HG03097 (cell line): ENCODE measurements around the gene CEP20.
A peak's percentile ranks its signal among the peaks of the same experiment; 100 is the strongest.
"Not testable (repeated sequence)": the region's sequence is repeated elsewhere in the genome, so short reads cannot be mapped to it uniquely, and the experiment has no call there.

ENCODE experiments used
- ATAC-seq: cut with Tn5 transposase; IDR thresholded peaks from one replicate; pipeline ENCODE4 v1.9.1; 2021; ENCODE audit not compliant: unreplicated experiment, low FRiP score

The CEP20 gene, protein sequence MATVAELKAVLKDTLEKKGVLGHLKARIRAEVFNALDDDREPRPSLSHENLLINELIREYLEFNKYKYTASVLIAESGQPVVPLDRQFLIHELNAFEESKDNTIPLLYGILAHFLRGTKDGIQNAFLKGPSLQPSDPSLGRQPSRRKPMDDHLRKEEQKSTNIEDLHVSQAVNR

DNA sequence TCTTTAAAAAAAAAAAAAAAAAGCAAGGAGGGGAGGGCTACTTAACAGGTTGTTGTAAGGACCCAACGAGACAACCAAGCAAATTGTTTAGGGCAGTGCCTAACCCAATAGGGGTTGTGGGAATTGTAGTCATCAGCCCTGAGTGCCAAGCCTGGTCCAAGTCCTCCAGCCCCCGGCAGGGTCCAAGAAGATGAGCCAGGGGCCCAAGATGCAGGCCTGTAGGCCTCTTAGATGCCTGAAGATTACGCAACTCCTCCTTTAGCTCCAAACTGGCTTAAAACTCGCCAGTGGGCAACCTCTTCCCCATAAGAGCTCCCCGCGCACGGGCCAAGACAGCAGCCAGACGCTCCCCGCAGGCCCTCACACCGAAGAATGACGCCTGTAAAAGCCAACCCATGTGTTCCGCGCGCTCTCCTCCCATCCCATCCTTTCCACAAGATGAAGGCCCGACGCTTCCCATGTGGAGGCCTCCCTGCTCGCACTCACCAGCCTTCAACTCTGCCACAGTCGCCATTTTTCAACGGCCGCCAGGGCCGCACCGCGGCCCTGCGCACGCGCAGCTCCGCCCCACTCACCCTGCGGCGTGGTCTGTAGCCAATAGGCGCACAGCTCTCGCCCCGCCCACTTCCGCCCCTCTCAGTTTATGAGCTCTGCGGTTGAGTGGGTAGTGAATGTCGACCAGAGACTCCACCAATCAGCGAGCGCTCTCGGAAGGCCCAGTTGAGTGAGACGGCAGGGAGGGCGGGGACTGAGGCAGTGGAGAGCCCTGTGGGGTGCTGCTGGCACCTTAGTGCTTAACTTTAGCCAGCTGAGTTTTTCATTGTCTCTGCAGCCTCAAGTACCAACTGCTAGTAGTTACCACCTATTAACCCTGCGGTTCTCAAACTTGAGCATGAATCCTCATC, at the start of gene CEP20:
TSS of gene CEP20 (minus strand) at position 532 of the 905 bp plus-strand sequence. CDS start at position 514, 18 bp downstream.
- peak; percentile 94 for ATAC-seq

DNA sequence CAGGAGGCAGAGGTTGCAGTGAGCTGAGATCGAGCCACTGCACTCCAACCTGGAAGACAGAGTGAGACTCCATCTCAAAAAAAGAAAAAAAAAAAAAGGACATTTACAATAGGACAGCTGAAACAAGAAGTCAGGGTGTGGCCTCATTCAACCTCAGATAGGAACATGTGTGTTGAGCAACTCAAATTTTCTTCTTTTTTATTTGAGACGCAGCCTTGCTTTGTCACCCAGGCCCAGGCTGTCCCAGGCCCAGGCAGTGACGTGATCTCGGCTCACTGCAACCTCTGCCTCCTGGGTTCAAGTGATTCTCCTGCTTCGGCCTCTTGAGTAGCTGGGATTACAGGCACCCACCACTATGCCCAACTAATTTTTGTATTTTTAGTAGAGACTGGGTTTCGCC, 48.4 kb upstream of the CEP20 start:
- ATAC-seq = not testable (repeated sequence)

DNA sequence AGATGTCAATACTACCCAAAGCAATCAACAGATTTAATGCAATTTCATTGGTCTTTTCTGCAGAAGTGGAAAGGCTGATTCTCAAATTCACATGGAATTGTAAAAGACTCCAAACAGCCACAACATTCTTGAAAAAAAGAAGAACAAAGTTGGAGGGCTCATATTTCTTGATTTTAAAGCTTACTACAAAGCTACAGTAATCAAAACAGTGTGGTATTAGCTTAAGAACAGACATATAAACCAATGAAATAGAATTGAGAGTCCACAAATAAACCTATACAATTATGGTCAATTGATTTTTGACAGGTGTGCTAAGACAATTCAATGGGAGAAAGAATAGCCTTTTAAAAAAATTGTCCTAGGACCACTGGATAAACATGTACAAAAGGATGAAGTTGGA, 46.6 kb upstream of the CEP20 start:
- ATAC-seq = no peak

DNA sequence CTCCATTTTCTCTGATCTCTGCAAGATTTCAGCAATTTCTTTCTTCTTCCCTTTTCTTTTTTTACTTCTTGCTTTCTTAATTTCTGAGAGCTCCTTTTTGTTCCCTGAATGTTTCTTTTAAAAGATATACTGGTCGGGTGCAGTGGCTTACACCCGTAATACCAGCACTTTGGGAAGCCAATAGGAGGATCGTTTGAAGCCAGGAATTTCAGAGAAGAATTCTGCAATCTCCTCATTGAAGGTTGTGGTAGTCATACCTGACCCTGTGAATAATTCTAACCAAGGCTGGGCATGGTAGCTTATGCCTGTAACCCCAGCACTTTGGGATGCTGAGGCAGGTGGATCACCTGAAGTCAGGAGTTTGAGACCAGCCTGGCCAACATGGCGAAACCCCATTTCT, 45.4 kb upstream of the CEP20 start:
- ATAC-seq = no peak

DNA sequence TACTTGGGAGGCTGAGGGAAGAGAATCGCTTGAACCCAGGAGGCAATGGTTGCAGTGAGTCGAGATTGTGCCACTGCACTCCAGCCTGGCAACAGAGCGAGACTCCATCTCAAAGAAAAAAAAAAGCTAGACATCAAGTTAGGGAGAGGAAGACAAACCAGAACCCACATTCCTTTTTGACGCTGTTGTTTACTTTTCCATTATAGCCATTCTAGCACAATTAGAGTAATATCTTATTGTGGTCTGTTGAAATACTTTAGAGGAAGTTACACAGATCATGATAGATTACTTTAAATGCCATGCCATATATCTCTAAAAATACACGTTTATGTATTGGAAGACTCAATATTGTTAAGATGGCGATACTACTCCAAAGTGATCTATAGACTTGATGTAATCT, 44.5 kb upstream of the CEP20 start:
- no peak for ATAC-seq

DNA sequence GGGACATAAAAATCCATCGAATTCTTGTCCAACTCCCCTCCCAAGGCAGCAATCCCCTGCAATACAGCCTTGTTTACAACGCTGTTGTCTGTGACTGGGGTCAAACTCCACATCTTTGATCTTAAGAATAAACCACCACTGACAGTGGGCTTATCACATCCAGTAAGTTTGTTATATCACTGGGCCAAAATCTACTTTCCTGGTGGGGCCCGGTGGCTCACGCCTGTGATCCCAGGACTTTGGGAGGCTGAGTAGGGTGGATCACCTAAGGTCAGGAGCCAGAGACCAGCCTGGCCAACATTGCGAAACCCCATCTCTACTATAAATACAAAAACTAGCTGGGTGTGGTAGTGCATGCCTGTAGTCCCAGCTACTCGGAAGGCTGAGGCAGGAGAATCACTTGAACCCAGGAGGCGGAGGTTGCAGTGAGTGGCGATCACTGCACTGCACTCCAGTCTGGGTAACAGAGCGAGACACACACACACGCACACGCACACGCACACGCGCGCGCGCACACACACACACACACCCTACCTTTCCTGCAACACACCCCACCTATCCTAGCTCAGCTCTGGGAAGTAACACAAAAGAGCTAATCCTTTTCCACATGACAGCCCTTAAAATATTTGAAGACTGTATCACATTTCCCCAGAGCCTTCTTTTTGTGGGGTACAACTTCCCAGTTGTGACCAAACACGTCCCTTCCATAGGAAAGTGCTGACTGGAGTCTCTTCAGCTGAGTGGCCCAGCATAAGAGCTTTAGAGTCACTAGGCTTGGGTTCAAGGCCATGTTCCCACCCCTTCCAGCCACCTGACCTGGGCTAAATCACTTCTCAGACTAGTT, 40.1 kb upstream of the CEP20 start:
- no peak for ATAC-seq

DNA sequence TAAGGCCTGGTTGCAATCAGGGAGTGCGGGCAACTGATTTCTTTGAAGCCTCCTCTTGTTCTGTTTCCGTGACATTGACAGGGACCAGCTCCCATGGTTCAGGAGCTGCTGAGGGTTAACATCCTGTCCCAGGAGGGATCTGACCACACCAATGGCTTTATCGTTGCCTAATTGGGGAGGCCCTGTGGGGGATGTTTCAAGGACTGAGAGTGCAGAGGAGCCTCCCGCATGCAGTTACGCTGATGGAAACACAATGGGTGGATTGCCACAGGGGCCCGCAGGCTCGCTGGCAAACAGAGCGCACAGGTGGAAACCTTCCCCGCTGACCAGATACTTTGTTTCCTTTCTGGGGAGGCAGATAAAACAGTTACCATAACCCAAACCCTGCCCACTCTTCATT, 37.2 kb upstream of the CEP20 start:
- ATAC-seq = no peak

DNA sequence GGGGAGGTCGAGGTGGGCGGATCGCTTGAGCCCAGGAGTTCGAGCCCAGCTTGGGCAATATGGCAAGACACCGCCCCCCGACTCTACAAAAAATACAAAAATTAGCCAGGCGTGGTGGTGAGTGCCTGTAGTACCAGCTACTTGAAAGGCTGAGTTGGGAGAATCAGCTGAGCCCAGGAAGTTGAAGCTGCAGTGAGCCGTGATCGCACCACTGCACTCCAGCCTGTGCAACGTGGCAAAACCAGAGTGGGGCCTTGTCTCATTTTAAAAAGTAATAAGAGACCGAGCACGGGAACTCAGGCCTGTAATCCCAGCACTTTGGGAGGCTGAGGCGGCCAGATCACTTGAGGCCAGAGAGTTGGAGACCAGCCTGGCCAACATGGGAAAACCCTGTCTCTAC, 36.6 kb upstream of the CEP20 start:
- ATAC-seq = no peak

DNA sequence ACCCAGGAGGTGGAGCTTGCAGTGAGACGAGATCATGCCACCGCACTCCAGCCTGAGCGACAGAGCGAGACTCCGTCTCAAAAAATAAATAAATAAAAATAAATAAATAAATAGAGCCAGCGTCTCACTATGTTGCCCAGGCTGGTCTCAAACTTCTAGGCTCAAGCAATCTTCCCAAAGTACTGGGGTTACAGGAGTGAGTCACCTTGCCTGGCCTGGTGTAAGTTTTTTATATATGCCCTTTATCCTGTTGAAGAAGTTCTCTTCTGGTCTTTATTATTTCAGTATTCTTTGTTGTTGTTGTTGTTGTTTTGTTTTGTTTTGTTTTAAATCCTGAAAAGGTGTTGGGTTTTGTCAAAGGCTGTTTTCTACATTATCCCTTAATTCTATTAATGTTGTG, 30.9 kb upstream of the CEP20 start:
- no peak for ATAC-seq

DNA sequence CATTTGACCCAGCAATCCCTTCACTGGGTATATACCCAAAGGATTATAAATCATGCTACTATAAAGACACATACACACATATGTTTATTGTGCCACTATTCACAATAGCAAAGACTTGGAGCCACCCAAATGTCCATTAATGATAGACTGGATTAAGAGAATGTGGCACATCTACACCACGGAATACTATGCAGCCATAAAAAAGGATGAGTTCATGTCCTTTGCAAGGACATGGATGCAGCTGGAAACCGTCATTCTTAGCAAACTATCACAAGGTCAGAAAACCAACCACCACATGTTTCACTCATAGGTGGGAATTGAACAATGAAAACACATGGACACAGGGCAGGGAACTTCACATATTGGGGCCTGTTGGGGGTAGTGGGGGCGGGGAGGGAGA, 29.9 kb upstream of the CEP20 start:
- not testable (repeated sequence) for ATAC-seq

DNA sequence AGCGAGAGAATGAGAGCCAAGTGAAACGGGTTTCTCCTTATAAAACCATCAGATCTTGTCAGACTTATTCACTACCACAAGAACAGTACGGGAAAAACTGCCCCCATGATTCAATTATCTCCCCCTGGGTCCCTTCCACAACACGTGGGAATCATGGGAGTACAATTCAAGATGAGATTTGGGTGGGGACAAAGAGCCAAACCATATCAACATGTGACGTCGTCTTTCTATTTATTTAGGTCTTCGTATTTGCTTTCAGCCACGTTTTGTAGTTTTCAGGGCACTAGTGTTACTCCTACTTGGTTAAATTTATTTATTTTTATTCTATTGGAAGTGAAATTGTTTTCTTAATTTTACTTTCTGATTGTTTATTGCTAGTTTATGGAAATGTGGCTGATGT, 27.9 kb upstream of the CEP20 start:
- ATAC-seq = no peak

DNA sequence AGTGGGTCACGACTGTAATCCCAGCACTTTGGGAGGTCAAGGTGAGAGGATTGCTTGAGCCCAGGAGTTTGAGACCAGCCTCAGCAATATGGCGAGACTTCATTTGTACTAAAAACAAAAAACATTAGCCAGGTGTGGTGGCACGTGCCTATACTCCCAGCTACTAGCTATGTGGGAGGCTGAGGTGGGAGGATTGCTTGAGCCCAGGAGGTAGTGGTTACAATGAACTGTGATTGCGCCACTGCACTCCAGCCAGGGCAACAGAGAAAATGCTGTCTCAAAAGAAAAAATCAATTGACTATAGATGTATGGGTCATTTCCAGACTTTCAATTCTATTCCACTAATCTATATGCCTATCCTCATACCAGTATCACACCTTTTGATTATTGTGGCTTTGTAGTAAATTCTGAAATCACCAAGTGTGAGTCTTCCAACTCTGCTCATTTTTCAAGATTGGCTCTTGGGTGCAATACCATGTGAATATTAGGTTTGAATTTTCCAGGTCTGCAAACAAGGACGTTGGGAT, 27.2 kb upstream of the CEP20 start:
- no peak for ATAC-seq

DNA sequence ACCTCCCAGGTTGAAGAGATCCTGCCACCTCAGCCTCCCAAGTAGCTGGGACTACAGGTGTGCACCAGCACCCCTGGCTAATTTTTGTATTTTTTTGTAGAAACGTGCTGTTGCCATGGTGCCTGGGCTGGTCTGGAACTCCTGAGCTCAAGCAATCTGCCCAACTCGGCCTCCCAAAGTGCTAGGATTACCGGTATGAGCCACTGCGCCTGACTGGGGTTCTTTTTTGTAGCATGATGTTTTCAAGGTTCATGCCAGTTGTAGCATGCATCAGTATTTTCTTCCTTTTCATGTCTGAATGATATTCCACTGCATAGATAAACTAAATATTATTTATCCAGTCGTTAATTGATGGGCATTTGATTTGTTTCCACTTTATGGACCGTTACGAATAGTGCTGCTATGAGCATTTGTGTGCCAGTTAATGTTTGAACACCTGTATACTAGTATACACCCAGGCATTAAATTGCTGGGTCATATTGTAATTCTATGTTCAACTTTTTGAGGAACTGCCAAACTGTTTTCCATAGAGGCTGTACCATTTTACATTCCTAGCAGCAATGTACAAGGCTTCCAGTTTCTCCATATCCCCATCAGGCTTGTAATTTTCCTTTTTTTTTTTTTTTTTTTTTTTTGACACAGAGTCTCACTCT, 24.8 kb upstream of the CEP20 start:
- ATAC-seq = no peak

DNA sequence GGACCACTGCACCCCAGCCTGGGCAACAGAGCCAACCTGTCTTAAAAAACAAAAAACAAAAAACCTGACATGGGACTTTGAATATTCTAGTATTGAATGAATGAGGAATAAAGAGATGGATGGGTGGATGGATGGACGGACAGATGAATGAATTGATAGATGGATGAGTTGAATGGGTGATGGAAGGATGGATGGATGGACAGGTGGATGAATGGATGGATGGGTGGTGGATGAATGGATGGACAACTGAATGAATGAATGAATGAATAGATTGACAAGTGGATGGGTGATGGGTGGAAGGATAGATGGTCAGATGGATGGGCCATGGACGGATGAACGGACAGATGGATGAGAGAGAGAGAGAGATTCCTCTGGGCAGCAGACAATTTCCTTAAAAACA, 22.8 kb upstream of the CEP20 start:
- no peak for ATAC-seq

DNA sequence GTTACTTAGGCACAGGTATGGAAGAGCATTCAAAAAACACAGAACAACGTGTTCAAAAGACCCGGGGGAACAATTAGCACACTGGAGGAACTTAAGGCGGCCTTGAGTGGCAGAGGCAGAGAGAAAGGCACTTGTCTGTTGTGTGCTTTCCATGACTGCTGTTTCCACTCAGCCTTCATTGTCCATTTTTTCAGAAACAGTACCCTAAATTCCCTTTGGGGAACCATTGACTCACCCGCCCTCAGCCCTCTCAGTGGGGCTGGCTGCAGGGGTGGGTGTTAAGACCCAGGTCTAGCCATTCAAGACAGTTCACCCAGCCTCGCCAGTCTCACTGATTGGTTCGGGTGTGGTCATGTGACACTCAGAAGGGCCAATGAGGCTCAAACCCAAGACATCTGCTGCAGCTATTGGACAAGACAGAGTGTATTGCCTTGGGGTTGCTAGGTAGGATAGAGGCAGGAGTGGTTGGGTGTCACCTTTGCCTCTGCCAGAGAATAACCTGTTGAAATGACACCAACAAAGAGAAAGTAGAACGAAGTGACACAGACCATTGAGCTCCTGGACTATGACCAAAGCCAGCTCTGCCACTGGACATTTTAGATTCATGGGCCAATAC, 19.6 kb upstream of the CEP20 start:
- ATAC-seq = peak; percentile 78

DNA sequence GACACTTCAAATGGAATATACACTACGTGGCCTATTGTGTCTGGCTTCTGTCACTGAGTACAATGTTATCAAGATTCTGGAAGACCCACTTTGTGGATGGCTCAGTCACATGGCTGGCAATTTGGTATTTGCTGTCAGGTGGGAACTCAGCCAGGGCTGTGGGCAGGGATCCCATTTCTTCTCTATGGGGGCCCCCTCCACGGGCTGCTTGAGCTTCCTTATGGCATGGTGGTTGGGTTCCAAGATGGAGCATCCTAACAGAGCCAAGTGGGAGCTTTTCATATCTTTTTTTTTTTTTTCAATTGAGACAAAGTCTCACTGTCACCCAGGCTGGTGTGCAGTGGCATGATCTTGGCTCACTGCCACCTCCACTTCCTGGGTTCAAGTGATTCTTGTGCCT, 18.0 kb upstream of the CEP20 start:
- ATAC-seq = no peak

DNA sequence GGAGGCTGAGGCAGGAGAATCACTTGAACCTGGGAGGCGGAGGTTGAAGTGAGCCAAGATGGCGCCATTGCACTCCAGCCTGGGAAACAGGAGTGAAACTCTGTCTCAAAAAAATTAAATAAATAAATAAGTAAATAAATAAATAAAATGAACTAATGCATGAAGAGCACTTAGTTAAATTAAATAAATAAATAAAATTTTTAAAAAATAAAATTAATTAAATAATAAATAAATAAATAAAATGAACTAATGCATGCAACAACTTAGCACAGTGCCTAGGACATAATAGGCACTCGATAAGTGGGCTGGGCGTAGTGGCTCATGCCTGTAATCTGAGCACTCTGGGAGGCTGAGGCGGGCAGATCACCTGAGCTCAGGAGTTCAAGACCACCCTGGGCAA, 15.6 kb upstream of the CEP20 start:
- no peak for ATAC-seq

DNA sequence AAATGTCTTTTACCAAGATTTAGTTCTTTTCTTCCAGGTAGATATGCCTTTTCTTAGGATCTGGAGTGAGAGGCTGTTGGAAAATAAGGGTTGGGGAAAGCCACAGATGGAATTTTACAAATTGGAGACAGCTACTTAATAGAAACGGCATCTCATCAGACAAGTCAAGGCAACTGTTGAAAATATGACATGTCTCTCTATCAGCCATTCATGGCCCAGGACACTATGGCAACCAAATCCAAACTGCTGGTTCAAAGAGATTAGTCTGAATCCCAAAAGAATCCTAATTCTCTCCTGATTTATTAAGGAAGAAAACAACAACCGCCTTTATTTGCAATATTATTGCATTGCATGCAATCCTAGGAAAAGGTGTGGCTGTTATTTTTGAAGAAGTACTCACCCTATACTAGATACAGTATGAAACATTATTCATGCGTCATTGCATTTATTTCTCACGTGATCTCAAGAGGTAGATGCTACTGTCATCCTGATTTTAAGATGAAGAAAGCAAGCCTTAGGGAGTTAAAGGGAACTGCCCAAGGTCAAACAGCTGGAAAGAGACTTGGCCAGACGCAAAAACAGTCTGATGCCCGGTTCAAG, 12.6 kb upstream of the CEP20 start:
- no peak for ATAC-seq

DNA sequence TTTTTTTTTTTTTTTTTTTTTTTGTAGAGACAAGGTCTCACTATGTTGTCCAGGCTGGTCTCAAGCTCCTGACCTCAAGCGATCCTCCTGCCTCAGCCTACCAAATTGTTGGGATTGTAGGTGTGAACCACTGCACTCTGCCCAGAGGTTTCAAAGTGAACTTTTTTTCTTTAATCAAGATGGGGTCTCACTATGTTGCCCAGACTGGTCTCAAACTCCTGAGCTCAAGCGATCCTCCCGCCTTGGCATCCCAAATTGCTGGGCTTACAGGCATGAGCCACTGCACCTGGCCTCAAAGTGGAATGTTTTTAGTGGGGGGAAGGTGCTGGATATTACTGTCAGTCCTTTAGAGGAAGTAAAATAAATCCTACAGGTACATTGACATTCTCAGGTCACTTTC, 12.0 kb upstream of the CEP20 start:
- ATAC-seq = no peak
